H7 (cell line): ENCODE data around the gene SLC38A10. TPM values are rescaled to one million over a fixed set of nuclear protein-coding genes. Genes with fewer than 3 reads are reported as not detected.

Experiments used
- DNase-seq: peaks from one replicate; pipeline ENCODE4 v3.0.0; 2012
- H3K27me3 ChIP-seq: 2 replicates; pipeline ENCODE4 v1.6.0; 2011; ENCODE audit warnings: mild to moderate bottlenecking, low read length; ENCODE audit not compliant: control insufficient read depth, insufficient read depth
- H3K36me3 ChIP-seq: replicated peaks from 2 replicates; pipeline ENCODE4 v1.5.1; 2011; ENCODE audit warnings: low read length; ENCODE audit not compliant: control insufficient read depth, insufficient read depth
- H3K4me3 ChIP-seq: 2 replicates; pipeline ENCODE4 v1.5.1; 2011; ENCODE audit warnings: low read depth, mild to moderate bottlenecking, control low read depth, low read length, moderate library complexity; ENCODE audit not compliant: insufficient read depth
- total RNA-seq: library from RNA; depleted of rRNA; stranded (reverse); fragments of >200 nt; shearing (Covaris generic); gene quantifications from 2 replicates; pipeline ENCODE4 v1.2.3, GENCODE V29; 2014

SLC38A10 gene
- total RNA-seq, 1 experiment from 2014 or later: 44.2 TPM

- Histone ChIP-seq H3K4me3 (no peak overlapping the region), H3K27me3 (no peaks in the 10 kb centered on the region), H3K36me3 (no peaks in the 10 kb centered on the region)
- no peak for DNase-seq
Measured at GRCh38 chr17:81324851-81325713, 30.0 kb upstream of the SLC38A10 start.

- no peak for DNase-seq
- Histone ChIP-seq H3K36me3 (no peaks in the 10 kb centered on the region), H3K4me3 (no peak overlapping the region), H3K27me3 (no peaks in the 10 kb centered on the region)
Measured at GRCh38 chr17:81324177-81324850, 29.2 kb upstream of the SLC38A10 start.

GRCh38 chr17:81323411-81323868, 28.3 kb upstream of the SLC38A10 start:
- DNase-seq: no peak
- no peaks in the 10 kb centered on the region for H3K27me3 ChIP-seq
- no peak overlapping the region for H3K4me3 ChIP-seq
- no peaks in the 10 kb centered on the region for H3K36me3 ChIP-seq

GRCh38 chr17:81323083-81323369, 27.9 kb upstream of the SLC38A10 start:
- no peak for DNase-seq
- Histone ChIP-seq H3K36me3 (no peaks in the 10 kb centered on the region), H3K27me3 (no peaks in the 10 kb centered on the region), H3K4me3 (no peak overlapping the region)

GRCh38 chr17:81322271-81323082, 27.4 kb upstream of the SLC38A10 start:
- peak; percentile 95 for DNase-seq
- H3K36me3 ChIP-seq: no peaks in the 10 kb centered on the region
- H3K27me3 ChIP-seq: no peaks in the 10 kb centered on the region
- H3K4me3 ChIP-seq: no peak overlapping the region

GRCh38 chr17:81317961-81318605, 23.0 kb upstream of the SLC38A10 start:
- Histone ChIP-seq H3K27me3 (no peaks in the 10 kb centered on the region), H3K4me3 (no peak overlapping the region), H3K36me3 (no peaks in the 10 kb centered on the region)
- DNase-seq: peak; percentile 92

GRCh38 chr17:81317530-81317821, 22.4 kb upstream of the SLC38A10 start:
- Histone ChIP-seq H3K4me3 (no peak overlapping the region), H3K36me3 (no peaks in the 10 kb centered on the region)
- DNase-seq: no peak

GRCh38 chr17:81315885-81316391, 20.8 kb upstream of the SLC38A10 start:
- Histone ChIP-seq H3K27me3 (no peaks in the 10 kb centered on the region), H3K36me3 (no peaks in the 10 kb centered on the region), H3K4me3 (no peak overlapping the region)
- no peak for DNase-seq

More at GRCh38 chr17:81317530-81317821, 22.4 kb upstream of the SLC38A10 start:
- H3K27me3 ChIP-seq: no peaks in the 10 kb centered on the region

GRCh38 chr17:81315129-81315884, 20.2 kb upstream of the SLC38A10 start:
- Histone ChIP-seq H3K27me3 (no peaks in the 10 kb centered on the region), H3K36me3 (no peaks in the 10 kb centered on the region), H3K4me3 (no peak overlapping the region)
- no peak for DNase-seq

GRCh38 chr17:81314398-81315081, 19.4 kb upstream of the SLC38A10 start:
- no peak overlapping the region for H3K4me3 ChIP-seq
- H3K27me3 ChIP-seq: no peaks in the 10 kb centered on the region
- no peaks in the 10 kb centered on the region for H3K36me3 ChIP-seq
- DNase-seq: no peak

- Histone ChIP-seq H3K36me3 (no peaks in the 10 kb centered on the region), H3K27me3 (no peaks in the 10 kb centered on the region)
- DNase-seq: no peak
Measured at GRCh38 chr17:81313776-81314397, 18.8 kb upstream of the SLC38A10 start.

GRCh38 chr17:81312624-81313325, 17.7 kb upstream of the SLC38A10 start:
- no peak overlapping the region for H3K4me3 ChIP-seq
- H3K27me3 ChIP-seq: no peaks in the 10 kb centered on the region
- no peaks in the 10 kb centered on the region for H3K36me3 ChIP-seq
- no peak for DNase-seq

More at GRCh38 chr17:81313776-81314397, 18.8 kb upstream of the SLC38A10 start:
- no peak overlapping the region for H3K4me3 ChIP-seq
